RWPE1 (cell line): ENCODE results near the gene RUSC1.

Experiments
- CTCF ChIA-PET: fragments of 350-600 bp; sonication (Branson Sonifier 250); formaldehyde crosslinking; extraction: SDS; loops from one replicate; lab custom pipeline; 2021; lab: Yijun Ruan, JAX
- POLR2A ChIA-PET: fragments of 400-600 bp; formaldehyde crosslinking; extraction: SDS; loops from one replicate; lab custom pipeline; 2020; ENCODE audit warnings: antibody characterized with exemption; ENCODE audit not compliant: low non-redundant PET; lab: Yijun Ruan, JAX
- DNase-seq: peaks from one replicate; pipeline ENCODE4 v3.0.0; 2012; ENCODE audit warnings: low spot score
- H3K27ac ChIP-seq: fragments of 450-650 bp; 2 replicates; pipeline ENCODE4 v1.5.1; 2017
- CTCF ChIP-seq: fragments of 450-650 bp; conservative IDR thresholded peaks from 2 replicates; pipeline ENCODE4 v1.5.1; 2017; ENCODE audit warnings: low read depth, mild to moderate bottlenecking

RUSC1 gene

DNA sequence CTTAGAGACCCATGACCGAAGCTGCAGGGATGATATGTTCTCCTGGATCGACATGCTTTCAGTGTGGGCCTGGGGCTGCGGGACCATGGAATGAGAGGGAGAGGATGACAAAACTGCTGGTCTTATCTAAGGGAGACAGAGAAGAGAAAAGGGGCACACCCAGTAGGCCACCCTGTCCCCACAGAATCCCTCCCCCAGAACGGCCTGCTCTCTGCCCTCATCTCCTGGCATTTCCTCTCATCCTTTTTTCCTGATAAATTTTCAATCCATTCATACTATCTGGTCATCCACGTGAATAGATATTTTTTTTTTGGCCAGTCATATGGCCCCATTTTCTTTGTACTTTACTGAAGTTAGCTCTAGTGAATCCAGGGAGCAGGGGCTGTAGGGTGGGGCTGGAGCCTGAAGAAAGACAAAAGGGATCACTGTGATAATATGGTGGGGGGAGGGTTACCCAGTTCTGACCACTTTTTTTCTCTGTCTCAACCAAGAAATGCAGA is 19.3 kb upstream of the RUSC1 start, which contains the start of gene PKLR:
Gene PKLR (minus strand): TSS at position 97 of the 500 bp plus-strand sequence. CDS start 43 bp downstream, at position 54.
- ChIA-PET POLR2A (no interaction called here), CTCF (interaction anchor here (0.7 kb wide), 1 partner anchor 567 kb away, joined by 3 read pairs; no protein-coding TSS in a partner anchor)
- no peak for DNase-seq
- TF ChIP-seq CTCF: no peak
- no peak within 1 kb of the TSS for H3K27ac ChIP-seq

DNA sequence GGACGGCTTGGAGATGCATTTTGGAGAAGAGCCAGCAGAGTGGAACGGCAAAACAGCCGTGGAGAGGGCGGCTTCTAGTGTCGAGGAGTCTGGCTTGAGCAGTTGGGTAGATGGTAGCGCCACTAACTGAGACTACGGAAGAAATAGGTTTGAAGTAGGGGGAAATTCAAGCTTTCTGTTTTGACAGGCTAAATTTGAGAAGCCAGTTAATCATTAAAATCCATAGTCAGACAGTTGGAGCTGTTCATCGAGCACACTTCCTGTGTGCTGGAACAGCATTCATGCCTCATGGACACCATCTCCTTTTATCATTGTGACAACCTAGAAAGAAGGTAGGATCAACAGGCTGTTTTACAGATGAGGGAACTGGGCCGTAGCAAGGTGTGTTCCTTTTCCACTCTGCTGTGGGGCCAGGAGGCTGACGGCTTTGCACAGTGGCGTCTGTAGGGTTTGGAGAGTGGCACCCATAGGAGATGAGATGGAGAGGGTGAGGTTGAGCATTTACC is 16.1 kb upstream of the RUSC1 start:
- no peak for TF ChIP-seq CTCF
- DNase-seq: no peak
- ChIA-PET CTCF (interaction anchor here (1.0 kb wide), 1 partner anchor 26 kb away, joined by 3 read pairs; no protein-coding TSS in a partner anchor), POLR2A (no interaction called here)
- no peak overlapping the region for H3K27ac ChIP-seq

GRCh38 chr1:155305881-155306391 is 14.8 kb upstream of the RUSC1 start:
- H3K27ac ChIP-seq: peak overlapping the region; percentile 77
- ChIA-PET CTCF (no interaction called here), POLR2A (interaction anchor here (0.7 kb wide), 1 partner anchor 27 kb away, joined by 3 read pairs; no protein-coding TSS in a partner anchor)
- no peak for TF ChIP-seq CTCF
- no peak for DNase-seq

GRCh38 chr1:155307247-155307740 is 13.4 kb upstream of the RUSC1 start:
- no peak for TF ChIP-seq CTCF
- ChIA-PET POLR2A (no interaction called here), CTCF (interaction anchor here (1.8 kb wide), 1 partner anchor 56 kb away, joined by 5 read pairs; no protein-coding TSS in a partner anchor)
- no peak for DNase-seq
- H3K27ac ChIP-seq: peak overlapping the region; percentile 96

DNA sequence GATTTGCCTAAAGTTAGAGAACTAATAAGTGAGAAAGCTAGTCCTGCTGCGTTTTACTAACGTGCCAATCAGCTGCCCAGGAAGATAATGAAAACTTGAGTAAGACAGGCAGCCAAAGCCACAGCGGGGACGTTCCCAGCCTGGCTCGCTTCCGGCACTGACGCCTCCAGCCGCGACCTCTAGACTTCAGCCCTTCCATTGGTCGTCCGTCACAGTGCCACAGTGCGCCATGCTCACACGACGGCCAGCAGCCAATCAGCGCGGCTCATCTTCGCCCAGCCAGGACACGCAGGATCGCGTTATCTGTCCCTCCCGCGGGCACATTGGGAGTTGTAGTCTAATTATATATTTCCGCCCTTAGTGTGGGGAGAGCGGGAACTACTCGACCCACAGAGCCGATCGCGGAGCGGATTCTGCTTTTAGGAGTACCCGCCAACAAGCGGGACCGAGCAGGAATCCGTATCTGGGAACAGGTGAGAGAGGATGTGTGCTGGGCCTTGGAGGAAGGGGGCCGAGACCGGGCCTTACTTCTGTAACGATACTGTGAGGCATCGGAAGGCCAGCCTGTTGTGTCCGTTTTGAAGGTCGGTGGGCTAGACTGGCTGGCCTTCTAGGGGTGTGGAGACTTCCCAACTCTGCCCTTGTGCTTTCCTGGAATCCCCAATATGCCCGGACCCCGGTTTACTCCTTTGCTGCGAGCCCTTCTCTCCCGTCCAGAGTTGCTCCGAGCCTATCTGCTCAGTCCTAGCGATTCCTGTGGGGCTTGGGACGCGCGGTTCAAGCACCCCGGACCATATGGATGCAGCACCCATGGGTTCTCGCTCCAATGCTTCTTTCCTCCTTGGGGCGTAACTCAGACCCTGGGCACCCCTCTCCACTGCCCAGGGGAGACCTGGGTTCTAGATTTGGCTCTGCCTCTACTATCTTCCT is 11.9 kb upstream of the RUSC1 start, which contains the start of gene FDPS:
Gene FDPS (plus strand): TSS at position 374 of the 930 bp plus-strand sequence. CDS start 924 bp downstream, outside the sequence.
- ChIA-PET CTCF (interaction anchor here (0.7 to 0.8 kb wide), 2 partner anchors 58 to 59 kb away, joined by 3 to 4 read pairs; no protein-coding TSS in a partner anchor), POLR2A (no interaction called here)
- DNase-seq: peak; percentile 97
- no peak for TF ChIP-seq CTCF
- peak within 1 kb of the TSS; percentile 96 for H3K27ac ChIP-seq
